GM21576 (cell line): ENCODE data around the gene NPSR1.

Source experiments
- ATAC-seq: cut with Tn5 transposase; IDR thresholded peaks from one replicate; pipeline ENCODE4 v1.9.1; 2021; ENCODE audit warnings: mild to moderate bottlenecking, moderate library complexity; ENCODE audit not compliant: unreplicated experiment

NPSR1 gene

DNA sequence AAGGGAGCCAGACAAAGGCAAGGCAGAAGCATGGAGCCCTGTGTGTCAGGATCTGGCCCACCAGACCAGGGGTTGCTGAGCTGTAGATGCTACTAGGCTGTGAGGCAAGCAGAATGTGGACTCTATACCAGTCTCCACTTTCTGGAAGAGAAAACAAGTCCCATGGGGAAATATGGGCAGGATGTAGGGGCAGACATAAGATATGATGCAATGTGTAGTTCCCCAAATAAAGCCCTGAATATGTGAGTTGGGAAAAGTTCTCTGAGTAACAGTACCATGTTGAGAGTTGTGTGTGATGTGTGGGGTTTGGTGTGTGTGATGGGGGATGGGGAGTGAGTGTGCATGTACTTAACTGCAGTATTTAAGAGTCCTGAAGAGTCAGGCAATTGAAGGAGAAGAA lies 62.3 kb downstream of the NPSR1 start:
- no peak for ATAC-seq

DNA sequence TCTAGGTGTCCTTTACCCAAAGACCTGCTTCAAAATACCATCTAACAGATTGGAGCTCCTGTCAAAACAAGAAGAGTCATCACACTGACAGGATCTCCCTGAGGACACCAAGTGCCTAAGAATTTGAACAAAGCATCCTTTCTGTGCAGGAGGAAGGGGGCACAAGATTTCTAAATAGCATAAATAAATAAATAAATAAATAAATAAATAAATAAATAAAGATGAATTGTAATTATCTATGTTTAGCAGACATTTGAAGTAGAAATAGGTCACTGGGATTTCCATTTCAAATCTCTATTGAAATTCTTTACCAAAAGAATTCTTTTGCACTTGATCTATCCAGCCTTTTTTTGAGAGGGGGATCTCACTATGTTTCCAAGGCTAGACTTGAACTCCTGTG lies 65.3 kb downstream of the NPSR1 start:
- no peak for ATAC-seq

DNA sequence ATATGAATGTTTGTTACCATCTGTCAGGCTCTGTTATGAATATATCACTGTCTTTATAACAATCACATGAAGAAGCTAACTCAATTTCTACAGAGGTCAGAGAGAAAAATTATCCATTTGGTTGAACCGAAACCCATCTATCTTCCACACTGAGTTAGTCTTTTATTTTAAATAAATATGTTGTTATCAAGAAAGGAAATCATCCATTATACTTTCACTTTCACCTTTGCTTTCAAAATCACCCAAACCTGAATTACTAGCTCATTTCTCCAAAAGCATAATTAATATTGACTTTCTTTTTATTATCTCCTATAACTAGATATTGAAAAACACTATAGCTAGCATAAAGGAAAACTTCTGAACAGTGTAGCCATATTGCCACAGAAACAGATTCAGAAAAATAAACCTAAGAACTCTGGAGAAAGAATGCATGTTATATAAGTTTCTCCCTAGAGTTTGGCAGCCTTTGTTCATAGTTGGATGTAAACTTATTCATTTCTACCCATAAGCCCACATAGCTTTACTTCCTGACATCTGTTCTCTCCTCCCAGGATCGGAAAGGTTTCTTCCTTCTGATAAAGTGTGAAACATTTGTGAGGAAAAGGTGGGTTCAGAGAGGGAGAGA lies 66.0 kb downstream of the NPSR1 start:
- no peak for ATAC-seq

DNA sequence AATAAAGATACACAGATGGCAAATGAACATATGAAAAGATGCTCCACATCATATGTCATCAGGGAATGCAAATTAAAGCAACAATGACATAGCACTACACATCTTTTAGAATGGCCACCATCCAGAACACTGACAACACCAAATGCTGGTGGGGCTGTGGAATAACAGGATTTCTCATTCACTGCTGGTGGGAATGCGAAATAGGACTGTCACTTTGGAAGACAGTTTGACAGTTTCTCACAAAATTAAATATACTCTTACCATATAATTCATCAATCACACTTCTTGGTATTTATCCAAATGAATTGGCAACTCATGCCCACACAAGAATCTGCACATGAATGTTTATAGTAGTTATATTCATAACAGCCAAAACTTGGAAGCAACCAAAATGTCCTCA lies 68.2 kb downstream of the NPSR1 start:
- ATAC-seq, result no peak

DNA sequence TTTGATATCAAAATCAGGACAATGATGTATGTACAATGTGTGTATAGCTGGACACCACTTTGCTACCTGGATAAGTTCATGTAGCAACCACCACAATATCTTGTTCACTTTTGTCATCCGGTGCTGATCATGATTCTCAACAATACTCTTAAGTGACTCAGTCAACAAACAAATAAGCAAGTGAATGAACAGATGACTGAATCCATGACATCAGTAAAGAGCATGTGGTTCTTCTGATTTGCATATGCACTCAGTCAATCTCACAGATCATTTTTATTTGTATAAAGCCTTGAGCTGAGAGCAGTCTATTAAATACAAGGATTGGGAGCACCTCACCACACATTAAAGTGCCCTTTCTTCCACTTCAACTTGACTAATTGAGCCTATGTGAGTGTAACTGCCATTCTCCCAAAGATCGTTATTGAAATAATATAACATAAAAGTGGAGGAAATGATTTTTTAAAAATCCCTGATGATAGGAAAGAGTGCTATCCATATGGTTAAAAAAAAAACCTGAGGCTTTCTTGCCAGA lies 69.5 kb downstream of the NPSR1 start:
- no peak for ATAC-seq

DNA sequence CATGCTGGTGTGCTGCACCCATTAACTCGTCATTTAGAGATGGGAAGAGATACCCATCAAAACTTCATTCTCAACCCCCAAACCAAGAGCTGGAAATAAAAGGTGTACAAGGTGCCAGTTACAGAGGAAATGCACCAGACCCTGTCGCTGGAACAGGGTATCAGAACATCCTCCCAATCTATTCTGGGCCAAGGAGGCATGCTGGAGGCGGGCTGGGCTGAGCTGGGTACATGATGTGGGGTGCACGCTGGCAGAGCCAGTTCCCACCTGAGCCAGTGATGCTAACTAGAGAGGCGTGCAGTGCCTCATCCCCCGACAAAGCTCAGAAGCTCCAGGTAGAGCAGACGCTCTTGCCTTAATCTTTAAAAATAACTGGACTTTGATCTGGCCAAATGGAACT lies 70.1 kb downstream of the NPSR1 start:
- no peak for ATAC-seq

DNA sequence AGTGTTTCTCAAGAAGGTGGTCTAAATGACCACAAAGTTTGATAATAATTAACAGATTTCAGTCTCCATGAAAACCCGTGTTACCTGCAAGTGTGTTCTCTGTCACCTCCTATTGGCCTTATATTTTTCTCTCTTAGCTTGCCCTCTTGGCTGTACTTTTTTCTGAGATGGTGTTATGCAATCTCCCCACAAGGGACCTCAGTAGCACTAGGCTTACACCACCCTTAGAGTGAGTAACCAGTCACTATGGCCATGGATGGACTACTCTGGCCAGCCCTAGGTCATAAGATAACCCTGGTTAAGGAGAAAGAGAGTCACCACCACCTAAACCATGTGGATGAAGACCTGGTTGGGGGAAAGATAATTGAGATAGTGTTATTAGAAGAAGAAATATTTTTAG lies 76.8 kb downstream of the NPSR1 start:
- no peak for ATAC-seq

DNA sequence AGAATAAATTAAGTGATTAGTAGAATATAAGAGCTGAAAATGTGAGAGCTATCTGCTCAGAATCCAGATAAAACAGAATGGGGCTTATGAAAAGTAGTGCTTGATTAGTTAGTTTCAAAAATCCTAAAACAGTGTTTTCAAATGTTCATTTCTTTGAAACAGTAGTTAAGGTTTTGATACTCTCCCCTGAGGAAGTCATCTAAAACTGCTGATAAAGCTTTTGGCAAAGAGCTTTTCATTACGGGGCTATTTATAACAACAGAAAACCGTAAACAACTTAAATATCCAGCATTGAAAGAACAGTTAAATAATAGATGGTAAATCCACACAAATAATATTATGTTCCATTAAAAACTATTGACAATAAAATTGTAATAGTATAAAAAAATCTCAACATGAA lies 77.5 kb downstream of the NPSR1 start:
- no peak for ATAC-seq

DNA sequence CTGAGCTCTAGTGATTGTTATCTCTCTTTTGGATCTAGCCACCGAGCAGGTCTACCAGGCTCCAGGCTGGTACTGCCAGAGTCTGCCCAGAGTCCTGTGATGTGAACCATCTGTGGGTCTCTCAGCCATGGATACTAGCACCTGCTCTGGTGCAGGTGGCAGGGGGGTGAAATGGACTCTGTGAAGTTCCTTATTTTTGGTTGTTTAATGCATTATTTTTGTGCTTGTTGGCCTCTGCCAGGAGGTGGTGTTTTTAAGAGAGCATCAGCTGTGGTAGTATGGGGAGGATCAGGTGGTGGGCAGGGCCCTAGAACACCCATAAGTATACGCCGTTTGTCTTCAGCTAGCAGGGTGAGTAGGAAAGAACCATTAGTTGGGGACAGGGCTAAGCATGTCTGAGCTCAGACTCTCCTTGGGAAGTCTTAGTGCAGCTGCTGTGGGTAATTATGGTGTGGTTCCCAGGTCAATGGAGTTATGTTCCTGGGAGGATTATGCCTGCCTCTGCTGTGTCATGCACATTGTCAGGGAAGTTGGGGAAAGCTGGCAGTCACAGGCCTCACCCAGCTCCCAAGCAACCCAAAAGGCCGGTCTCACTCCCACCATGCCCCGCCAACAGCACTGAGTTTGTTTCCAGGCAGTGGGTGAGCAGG lies 81.8 kb downstream of the NPSR1 start:
- no peak for ATAC-seq

DNA sequence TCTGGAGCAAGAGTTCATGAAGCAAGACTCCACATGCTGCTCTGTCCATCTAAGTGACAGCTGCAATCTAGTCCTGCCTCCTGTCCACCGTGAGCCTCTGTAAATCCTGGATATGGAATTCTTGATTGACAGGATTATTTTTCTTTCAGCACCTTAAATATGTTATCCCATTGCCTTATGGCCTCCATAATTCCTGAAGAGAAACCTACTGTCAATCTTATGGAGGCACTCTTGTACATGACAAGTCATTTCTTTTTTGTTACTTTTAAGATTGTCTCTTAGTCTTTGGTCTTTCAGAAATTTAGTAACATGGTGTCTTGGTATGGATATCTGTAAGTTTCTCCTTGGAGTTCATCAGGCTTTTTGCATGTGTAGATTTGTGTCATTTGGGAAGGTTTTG lies 82.8 kb downstream of the NPSR1 start:
- ATAC-seq, result no peak

DNA sequence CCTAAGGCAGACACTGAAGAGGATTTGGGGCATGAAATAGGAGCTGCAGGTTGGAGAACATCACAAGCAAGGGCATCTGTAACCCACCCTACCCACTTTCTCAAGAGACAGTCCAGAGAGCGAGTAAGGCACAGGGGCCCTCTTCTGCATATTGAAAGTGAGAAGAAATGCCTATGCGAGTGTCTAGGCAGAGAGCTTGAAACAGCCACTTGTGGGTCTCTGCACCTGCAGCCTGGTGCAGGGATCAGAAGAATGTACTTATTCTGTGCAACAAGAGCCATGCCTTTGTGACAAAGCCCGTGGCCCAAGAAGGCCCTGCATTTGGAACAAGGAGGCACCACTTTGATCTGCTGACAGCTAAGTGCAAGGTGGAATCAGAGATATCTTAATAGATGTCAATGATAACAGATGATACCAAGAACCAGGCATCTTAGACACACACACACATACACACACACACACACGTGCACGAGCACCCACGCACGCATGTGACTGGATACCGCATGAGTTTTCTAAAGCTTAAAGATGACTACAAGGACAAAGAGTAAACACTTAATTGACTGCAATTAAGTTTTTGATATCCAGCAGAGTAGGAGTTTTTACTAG lies 89.3 kb downstream of the NPSR1 start:
- ATAC-seq, result no peak

DNA sequence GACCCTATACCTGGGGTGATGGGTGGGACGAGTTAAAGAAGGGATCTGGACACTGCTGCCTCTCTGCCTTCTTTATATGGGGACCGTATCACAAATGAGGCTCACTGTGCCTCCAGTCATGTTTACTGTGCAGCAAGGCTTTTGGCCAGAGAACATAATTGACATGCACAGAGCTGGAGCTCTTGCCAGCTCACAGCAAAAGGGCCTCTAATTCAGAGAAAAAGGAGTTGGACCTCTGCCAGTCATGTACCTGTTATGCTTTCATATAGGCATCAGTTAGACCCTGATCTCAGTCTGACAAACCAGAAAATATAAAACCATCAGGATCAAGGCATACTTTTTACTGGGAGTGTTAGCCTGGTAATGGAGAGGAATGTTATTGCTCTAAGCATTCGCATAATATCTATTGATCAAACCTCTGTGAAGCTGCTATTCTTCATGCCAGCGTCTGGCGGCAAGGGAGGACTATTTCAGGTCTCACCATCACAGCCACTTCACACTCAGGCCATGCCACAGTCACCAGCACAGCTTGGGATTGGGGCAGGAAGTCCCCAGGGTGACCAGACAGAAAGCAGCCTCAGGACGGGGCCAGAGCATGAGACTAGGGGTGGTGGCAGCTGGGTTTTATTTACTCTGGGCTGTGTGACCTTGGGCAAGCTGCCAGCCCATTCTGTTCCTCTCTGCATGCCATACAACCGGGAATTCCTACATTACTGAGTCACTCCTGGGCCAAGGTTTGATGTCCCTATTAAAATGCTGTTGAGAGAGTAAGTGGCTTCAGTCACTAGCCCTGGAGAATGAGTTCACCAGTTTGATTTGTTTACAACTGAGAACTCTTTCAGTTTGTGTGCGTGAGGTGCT lies 90.1 kb downstream of the NPSR1 start:
- ATAC-seq, result no peak

DNA sequence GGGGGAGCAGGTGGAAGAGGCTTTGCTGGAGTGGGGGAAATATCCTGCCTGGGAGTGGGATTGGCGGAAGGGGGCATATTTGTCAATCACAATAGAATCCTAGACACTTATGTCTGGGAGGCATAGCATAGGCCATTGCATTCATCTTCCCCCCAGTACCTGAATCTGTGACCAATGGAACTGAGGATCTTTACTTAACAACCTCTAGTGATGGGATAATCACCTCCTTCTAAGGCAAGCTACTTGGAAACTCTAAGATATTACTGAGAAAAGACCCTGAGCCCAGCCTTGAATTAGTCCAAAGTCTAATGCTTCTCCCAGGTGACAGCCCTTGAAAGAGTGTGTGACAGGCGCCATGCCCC lies 90.7 kb downstream of the NPSR1 start:
- no peak for ATAC-seq

DNA sequence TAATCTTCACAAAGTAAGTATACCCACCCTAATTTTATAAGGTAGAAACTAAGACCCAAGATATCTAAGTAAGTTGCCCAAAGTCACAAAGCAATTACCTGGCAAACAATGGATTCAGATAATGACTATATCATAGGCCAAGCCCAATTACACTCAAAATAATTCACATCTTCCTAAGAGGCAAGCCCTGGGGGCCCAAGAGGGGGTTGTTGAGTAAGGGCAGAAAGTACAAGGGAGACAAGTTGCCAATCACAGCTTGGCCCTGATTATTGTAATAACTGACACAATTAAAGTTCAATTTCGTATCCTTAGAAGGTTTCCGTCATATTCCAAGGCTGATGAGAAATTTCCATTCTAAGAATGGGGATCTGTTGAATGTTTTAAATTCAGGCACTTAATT lies 91.4 kb downstream of the NPSR1 start:
- no peak for ATAC-seq

DNA sequence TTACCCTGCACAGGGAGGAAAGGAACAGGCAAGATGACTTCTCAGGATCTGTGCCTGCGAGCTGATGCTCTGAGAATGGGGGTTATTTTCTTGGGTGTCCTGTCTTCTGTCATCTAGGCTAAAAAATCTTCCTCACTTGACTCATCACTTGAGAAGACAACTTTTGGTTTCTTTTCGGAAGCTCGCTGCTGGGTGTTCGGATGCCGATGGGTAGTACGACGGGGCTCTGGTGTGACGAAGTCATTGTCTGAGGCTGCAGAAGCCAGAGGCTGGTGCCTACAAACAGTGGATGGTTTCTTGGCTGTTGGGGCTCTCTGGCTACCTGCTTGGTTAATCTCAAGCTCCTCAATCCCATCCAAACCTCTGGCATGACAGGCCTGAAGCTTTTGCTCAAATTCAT lies 92.2 kb downstream of the NPSR1 start:
- ATAC-seq, result no peak

DNA sequence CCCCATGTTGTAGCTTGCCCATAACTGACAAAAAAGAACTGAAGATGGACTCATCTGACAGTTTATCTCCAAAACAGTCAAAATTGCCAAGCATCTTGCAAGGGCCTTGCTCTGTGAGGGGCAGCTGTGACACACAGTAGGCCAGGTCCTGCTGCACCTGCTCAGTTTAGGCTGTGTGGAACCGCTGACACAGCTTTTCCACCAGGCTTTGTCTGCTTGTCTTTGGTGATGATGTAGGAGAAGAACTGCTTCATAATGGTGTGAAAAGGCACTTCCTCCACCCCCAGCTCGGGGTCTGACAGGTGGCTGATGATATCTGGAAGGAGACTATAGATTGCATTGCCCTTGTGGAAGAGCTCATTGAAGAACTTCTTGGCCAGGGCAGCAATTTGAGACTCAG lies 92.6 kb downstream of the NPSR1 start:
- no peak for ATAC-seq

DNA sequence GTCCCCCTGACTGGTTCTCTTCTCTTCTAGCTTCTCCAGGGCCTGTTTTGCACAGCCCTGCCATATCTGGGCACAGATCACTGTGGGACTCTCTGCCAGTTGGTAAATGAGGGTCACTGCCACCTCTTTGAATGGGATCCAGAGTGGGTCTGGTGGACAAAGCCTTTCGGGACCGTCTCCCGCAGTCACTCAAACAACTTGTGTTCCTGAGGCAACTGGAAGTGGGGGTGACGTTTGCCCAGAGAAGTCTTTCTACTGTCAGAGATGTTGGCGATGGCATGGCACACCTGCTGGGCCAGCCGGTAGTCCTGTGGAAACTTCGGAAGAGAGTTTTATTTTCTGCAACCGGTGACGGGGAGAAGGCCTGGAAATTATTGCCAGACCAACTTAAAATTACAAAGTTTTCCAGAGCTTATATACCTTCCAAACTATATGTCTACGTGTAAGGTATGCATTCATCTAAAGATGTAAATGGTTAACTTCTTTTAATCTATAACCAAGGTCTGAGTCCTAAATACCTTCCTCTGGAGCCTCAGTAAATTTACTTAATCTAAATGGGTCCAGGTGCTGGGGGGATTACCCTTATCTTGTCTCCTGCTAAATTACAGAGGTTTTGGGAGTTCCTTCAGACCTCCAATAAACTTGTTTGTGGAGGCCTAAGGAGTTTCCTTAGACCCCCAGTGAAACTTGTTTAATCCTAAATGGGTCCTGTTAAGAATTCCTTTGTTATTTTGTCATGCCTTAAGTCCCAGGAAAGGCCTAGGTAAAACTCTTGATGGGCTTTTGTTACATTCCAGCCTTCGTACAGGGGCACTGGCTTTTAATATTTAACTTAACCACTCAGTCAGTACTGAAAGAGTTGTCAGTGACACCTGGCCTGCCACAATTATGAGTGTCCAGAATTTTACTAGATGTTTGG lies 94.0 kb downstream of the NPSR1 start:
- no peak for ATAC-seq

DNA sequence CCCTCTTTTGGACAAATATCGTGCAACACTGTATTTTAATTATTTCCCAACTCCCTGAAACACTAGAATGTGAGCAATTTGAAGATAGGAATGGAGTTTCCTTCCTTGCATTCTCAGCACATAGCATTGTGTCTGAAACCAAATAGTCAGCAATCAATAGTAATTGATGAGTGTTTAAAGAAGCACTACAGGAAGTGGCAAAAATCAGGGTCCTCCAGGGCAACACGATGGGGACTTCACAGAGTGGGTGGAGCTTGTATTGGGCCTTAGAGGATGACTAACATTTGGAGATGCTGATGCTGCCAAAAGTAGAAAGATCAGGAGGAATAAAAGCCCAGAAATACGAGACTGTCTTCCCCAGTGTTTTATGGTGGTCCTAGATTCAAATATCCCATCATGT lies 94.9 kb downstream of the NPSR1 start:
- no peak for ATAC-seq

DNA sequence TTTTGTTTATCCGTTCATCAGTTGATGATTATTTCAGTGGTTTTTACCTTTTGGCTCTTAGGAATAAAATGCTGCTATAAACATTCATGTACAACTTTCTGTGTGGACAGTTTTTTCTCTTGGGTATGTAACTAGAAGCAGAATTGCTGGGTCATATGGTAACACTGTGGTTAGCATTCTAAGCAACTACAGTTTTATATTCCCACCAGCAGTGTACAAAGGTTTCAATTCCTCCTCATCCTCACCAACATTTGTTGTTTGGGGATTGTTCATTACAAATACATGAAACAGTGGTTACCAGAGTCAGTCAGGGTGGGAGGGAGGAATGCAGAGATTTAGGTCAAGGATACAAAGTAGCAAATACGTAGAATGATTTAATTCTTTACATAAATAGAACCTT lies 97.0 kb downstream of the NPSR1 start:
- no peak for ATAC-seq

DNA sequence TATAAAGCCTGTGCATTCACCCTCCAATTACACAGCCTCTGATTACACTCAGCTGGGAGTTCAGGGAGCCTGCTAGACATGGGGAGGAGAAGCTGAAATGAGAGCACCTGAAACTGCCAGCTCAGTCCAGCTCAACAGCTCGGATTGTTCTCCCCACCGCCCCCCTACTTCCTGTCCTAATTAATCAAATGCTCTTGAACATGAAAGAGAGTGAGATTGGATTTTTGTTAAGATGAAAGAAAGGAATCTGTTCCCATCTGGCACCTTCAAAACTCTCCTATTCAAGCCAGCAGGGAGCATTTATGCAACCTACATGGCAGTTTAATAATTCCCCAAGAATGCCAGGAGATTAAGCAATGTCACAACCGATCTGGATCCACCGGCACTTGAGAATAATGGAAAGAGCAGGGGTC lies 98.0 kb downstream of the NPSR1 start:
- no peak for ATAC-seq

DNA sequence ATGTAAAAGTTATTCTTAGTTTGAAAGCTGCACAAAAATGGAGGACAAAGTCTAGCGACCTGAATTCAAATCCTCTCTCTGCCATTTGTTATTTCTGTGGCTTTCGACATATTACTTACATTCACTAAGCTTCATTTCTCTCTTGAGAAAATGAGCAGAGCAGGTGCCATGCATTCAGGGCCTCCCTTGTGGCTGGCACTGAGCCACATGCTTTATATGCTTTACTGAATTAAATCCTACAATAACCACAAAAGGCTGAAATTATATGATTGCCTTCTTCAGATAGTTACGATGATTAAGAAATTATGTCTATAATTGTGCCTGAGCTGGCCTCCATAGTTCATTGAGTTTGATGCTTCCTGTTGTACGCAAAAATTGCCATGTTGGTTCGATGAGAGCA lies 98.7 kb downstream of the NPSR1 start:
- no peak for ATAC-seq
